Colonic mucosa (tissue), 4 donors: ENCODE data around the gene ARMC6. TPM values are rescaled to one million over a fixed set of nuclear protein-coding genes. Genes with fewer than 3 reads are reported as not detected.

Experiments
- DNase-seq: peaks from one replicate; pipeline ENCODE4 v3.0.0-alpha.2; 2020
- H3K27ac ChIP-seq: fragments of 200-600 bp; one replicate; pipeline ENCODE4 v1.8.0; 2021
- H3K27me3 ChIP-seq: fragments of 200-600 bp; one replicate; pipeline ENCODE4 v1.8.0; 2021
- H3K36me3 ChIP-seq: fragments of 200-600 bp; one replicate; pipeline ENCODE4 v1.8.0; 2021
- H3K4me1 ChIP-seq: fragments of 200-600 bp; one replicate; pipeline ENCODE4 v1.8.0; 2021; ENCODE audit warnings: mild to moderate bottlenecking
- H3K4me3 ChIP-seq: fragments of 200-600 bp; one replicate; pipeline ENCODE4 v1.8.0; 2021
- H3K9ac ChIP-seq, 2 donors: one replicate each; pipeline ENCODE4 v1.7.0; 2013; ENCODE audit warnings: control low read depth in 2 of 2, low read depth in 2 of 2, low read length in 2 of 2
- H3K9me3 ChIP-seq: fragments of 200-600 bp; one replicate; pipeline ENCODE4 v1.8.0; 2021
- CTCF ChIP-seq: fragments of 200-600 bp; IDR thresholded peaks from one replicate; pipeline ENCODE4 v1.8.0; 2022; ENCODE audit warnings: antibody characterized with exemption, mild to moderate bottlenecking
- intact Hi-C: fragments of 100-400 bp; cut with DNase I; formaldehyde crosslinking; loops from one replicate; pipeline ENCODE4 v1.14.1; 2022
- total RNA-seq, 2 donors: library from RNA; stranded (reverse); fragmentation: NEBNext Ultra II Directional in 1 of 2; extraction: Animal tissue kit (Norgen Biotek cat#: 25700) in 1 of 2; gene quantifications; one replicate each; pipeline ENCODE4 v1.2.1, GENCODE V29; 2021
- donor health status: healthy.
- donor health status: DM: no; HTN: no; CAD: no.
- donor health status: DM: no; HTN: no; CAD: no.

The ARMC6 gene
- total RNA-seq, 2 donors from 2014 or later = 15.0 to 29.4 TPM

GRCh38 chr19:19039901-19040300 is 6.5 kb downstream of the ARMC6 start:
- Histone ChIP-seq H3K4me1 (no peaks in the 10 kb centered on the region), H3K9ac (no peak overlapping the region), H3K27me3 (no peaks in the 10 kb centered on the region), H3K27ac (no peak overlapping the region), H3K9me3 (no peaks in the 10 kb centered on the region), H3K4me3 (no peak overlapping the region), H3K36me3 (no peaks in the 10 kb centered on the region)
- no peak for DNase-seq
- no peak for TF ChIP-seq CTCF
- intact Hi-C loops = no loop called here

GRCh38 chr19:19040417-19040816 is 7.0 kb downstream of the ARMC6 start:
- peak; percentile 38 for DNase-seq
- H3K27me3 ChIP-seq = no peaks in the 10 kb centered on the region
- no peak overlapping the region for H3K4me3 ChIP-seq
- intact Hi-C loops = no loop called here
- H3K27ac ChIP-seq = no peak overlapping the region
- H3K4me1 ChIP-seq = no peaks in the 10 kb centered on the region
- TF ChIP-seq CTCF = no peak
- H3K9me3 ChIP-seq = no peaks in the 10 kb centered on the region
- no peak overlapping the region for H3K9ac ChIP-seq
- H3K36me3 ChIP-seq = no peaks in the 10 kb centered on the region

GRCh38 chr19:19042732-19043280 is 9.4 kb downstream of the ARMC6 start:
- intact Hi-C loops = no loop called here
- no peak for DNase-seq
- no peak overlapping the region for H3K27ac ChIP-seq
- H3K9me3 ChIP-seq = no peaks in the 10 kb centered on the region
- H3K4me1 ChIP-seq = no peaks in the 10 kb centered on the region
- H3K27me3 ChIP-seq = no peaks in the 10 kb centered on the region
- H3K4me3 ChIP-seq = no peak overlapping the region
- no peaks in the 10 kb centered on the region for H3K36me3 ChIP-seq
- no peak for TF ChIP-seq CTCF
- H3K9ac ChIP-seq = no peak overlapping the region

- no peaks in the 10 kb centered on the region for H3K9me3 ChIP-seq
- TF ChIP-seq CTCF = no peak
- H3K4me1 ChIP-seq = no peaks in the 10 kb centered on the region
- H3K27ac ChIP-seq = no peak overlapping the region
- no peaks in the 10 kb centered on the region for H3K27me3 ChIP-seq
- H3K4me3 ChIP-seq = no peak overlapping the region
- H3K36me3 ChIP-seq = no peaks in the 10 kb centered on the region
- no peak overlapping the region for H3K9ac ChIP-seq
- intact Hi-C loops = no loop called here
- no peak for DNase-seq
These were observed 10.1 kb downstream of the ARMC6 start for GRCh38 chr19:19043481-19043880.

GRCh38 chr19:19043881-19044280 is 10.5 kb downstream of the ARMC6 start:
- DNase-seq = no peak

More at GRCh38 chr19:19043881-19044280, 10.5 kb downstream of the ARMC6 start:
- H3K4me3 ChIP-seq = no peak overlapping the region
- intact Hi-C loops = no loop called here
- H3K9me3 ChIP-seq = no peaks in the 10 kb centered on the region
- no peak overlapping the region for H3K27ac ChIP-seq
- no peak for TF ChIP-seq CTCF
- no peaks in the 10 kb centered on the region for H3K4me1 ChIP-seq
- no peak overlapping the region for H3K9ac ChIP-seq
- H3K36me3 ChIP-seq = no peaks in the 10 kb centered on the region
- H3K27me3 ChIP-seq = no peaks in the 10 kb centered on the region
